NCI-H146 treated with DMSO at 0.1 percent for 48 hours (cell line): ENCODE data around the gene PRKAR1B.

Experiments
- DNase-seq: peaks from one replicate; lab custom pipeline; 2025; ENCODE audit not compliant: unreplicated experiment; lab: John Stamatoyannopoulos, UW

Gene PRKAR1B

DNA sequence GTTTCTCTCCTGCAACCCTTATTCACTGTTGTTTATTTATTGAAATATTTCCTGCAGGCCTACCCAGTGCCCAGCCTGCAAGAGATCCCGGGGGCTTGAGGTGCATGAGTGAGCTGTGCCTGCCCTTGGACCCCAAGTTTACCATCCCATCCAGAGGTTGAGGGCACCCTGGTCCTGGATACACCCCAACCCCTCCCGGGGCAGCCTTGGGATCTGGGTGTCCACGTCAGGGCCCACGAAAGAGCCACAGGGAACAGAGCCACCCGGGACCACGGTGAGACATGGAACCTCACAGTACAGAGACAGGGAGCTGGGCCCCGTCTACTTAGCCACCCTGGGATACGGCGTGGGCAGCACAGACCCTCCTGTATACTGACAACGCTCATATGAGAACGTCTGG is 178.7 kb downstream of the PRKAR1B start:
- no peak for DNase-seq

DNA sequence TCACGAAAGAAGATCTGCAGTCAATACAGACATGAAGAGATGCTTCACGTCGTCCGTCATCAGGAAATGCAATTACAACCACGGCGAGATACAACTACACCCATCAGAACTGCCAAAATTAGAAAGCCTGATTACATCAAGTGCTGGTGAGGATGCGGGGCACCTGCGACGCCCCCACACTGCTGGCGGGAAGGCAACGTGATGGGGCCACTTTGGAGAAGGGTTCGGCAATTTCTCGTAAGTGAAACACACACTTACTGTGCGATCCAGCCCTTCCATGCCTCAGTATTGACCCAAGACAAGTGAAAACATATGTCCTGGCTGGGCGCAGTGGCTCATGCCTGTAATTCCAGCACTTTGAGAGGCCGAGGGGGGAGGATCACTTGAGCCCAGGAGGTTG is 181.6 kb downstream of the PRKAR1B start:
- DNase-seq, result no peak

DNA sequence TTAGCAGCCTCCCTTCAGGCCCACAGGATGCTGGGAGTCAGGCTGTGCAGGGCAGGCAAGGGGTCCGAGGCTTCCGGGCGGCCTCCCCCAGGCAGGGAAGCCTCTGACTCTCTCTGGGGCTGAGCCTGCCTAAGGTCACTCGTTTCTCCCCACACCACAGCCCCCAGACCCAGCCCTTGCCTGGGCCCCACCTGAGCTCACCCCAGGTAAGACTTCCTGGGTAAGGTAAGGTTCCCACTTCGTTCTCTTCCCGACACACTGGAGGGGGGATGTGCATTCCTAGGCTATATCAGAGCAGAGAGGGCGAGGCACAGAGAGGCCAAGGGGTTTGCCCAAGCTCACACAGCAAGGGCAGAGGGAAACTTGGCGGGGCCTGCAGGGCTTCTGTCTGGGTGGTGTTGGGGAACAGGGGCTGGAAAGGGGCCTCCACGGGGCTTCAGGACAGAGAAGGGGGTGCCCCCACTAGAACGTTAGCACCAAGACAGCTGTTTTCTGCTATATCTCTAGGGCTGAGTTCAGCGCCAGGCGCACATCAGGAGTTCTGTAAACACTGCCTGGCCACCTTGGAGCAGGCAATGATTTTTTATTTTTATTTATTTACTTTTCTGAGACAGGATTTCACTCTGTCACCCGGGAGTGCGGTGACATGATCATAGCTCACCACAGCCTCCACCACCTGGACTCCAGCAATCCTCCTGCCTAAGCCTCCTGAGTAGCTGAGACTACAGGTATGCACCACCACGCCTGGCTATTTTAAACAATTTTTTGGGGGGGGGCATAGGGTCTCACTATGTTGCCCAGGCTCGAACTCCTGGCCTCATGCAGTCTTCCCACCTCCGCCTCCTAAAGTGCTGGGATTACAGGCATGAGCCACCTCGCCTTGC is 182.5 kb downstream of the PRKAR1B start:
- no peak for DNase-seq

DNA sequence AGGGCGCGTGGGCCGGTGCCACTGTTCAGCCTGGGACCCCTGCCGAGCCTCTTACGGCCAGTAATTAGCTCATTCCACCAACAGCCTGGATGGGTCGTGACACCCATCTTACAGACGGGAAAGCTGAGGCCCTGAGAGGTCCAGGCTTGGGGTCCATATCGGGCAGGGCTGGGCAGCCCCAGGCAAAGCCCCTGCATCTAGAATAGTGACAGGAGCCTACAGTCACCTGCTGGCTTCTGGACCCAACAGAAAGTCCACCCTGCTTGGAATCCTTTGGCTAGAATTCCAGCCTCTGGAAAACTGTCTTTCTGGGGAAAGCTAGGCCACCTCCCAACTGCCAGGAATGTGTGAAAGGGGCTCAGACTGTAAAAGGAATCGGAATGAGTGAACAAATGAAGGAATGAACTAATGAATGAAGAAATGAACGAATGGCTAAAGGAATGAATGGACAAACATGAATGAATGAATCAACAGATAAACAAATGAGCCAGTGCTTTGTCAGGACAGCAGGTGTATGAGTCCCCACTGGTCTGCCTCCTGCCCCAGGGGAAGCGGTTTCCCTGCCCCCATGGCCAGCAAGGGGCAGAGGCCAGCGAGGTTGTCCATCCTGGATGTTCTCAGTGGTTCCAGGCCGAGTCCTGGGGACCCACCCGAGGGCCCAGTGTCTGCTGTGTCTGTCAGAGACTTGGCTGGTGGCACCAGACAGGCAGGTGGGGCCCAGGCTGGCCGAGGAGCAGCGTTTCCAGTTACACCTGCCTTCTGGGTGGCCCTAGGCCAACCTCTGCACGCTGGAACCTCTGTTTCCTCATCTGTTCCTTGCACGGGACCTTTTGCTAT is 183.4 kb downstream of the PRKAR1B start:
- no peak for DNase-seq

DNA sequence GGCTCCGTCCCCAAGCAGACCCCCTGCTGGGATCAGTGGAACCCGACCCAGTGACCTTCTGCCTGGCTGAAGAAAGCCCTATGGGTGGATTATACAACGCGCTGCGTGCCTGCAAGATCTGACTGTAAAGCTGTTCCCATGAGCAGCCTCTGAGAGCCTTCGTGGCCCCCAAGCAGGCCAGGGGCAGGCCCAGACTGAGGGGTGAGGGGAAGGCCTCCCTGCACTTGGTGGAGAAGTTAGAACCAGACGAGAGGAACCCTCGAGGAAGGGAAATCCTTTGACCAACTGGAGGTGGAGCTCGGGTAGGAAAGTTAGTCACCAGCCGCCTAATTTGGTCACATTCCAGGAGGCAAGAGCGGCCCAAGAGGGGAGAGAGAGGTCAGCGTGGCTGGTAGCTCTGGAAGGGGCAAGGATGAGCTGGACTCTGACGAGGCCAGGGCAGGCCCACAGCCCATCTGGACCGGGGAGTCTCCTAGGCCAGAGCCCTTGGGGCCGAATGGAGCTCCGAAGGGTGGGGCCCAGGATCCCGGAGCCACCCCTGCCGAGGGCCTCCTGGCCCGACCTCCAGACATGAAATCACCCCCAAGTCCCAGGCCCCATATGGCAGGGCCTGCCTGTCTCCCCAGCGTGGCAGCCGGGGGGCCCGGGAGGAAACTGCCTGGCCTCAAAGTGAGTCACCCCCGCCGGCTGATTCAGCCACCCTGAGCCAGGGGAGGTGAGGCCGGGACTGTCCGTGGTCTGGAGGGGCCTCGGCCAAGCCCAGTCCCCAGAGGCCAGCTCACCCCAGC is 184.2 kb downstream of the PRKAR1B start:
- DNase-seq, result no peak

DNA sequence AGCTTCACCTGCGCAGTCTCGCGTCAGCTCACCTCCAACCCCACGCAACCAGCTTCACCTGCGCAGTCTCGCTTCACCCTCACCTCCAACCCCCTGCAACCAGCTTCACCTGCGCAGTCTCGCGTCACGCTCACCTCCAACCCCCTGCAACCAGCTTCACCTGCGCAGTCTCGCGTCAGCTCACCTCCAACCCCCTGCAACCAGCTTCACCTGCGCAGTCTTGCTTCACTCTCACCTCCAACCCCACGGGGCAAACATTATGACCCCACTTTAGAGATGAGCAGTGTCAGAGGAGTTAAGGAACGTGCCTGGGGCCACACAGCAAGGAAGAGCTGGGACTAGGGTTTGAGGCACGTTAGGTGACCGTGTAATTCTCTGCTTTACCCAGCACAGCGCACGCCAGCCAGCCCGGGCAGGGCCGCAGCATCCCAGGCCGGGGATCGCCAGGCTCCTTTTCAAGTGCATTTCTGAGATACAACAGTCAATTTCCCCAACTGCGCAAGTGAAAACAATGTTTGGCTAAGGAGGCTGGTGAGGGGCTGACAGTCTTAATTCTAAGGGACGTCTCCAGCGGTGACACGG is 184.9 kb downstream of the PRKAR1B start:
- no peak for DNase-seq

DNA sequence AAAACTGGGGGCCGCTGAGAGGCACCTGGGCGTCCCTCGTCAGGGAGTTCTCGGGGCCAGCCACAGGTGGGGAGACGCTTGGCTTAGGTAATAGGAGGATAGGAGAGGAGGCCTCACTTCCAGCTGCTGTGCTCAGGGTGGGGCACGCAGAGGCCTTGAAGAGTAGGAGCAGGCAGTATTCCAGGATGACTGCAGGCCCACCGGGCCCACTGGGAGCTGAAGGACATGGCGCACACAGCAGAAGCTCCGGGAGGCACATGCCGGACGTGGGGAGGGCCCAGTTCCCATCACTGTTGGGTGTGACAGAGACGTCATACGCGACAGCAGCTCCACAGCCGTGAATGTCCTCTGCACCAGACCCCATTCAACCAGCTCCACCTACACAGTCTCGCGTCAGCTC is 185.4 kb downstream of the PRKAR1B start:
- no peak for DNase-seq

DNA sequence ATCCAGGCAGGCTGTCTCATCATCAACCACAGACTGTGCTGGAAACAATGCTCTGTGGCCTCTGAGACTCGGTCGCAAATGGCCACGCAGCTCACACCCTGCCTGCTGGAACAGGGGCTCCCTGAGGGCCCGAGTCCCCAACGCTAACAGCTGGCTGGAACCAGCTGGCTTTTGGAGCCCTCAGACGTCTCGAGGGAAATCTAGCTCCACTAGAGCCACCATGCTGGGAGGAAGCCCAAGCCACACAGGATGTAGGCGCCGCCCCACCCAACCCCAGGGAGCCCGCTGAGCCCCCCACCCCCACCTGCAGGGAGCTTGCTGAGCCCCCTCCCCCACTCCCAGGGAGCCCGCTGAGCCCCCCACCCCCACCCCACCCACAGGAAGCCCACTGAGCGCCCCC is 186.1 kb downstream of the PRKAR1B start:
- no peak for DNase-seq

DNA sequence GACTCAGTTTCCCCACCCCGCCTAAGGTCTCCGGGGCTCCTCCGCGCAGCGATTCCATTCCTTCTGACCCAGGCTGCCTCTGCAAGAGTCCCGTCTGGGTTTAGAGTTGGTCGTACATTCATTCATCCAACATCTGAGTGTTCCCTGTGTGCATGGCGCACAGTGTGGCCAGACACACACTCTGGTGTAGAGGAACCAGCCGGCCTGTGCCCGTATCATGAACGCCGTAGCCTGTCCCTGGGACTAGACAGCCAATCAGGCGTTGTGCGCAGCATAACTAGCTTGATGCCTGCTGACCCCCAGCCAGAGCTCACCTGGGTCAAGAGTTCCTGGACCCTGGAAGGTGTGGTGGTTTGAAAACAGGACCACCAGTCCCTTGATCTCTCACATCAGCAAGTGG is 186.5 kb downstream of the PRKAR1B start:
- no peak for DNase-seq

DNA sequence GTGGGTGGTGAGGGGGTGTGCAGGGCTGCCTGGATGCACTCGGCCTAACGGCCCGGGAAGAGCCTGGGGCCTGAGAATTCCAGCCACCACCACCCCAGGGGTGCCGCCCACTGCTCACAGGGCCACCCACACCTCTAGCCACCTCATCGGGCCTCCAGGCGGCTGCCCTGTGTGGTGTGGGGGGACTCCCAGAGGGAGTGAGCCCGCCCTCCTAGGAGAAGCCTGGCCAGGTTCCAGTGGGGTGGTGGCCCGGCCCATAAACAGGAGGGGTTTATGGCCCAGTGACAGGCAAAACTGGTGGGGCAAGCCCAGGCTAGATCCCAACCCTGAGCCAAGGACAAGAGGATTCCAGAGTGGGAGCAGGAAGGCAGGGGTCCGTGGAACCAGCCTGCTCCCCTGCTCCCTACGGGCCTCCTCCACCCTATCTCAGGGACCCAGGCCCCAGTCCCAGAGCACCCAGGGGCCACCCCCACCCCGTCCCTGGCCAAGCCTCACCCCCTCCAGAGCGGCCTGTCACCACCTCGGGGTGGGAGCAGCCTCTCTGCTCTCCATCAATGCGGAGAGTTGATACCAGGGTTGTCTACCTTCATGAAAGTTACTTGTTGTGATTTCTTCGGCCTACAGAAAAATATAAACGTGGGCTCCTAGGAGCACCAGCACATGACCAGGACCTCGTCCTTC is 187.2 kb downstream of the PRKAR1B start:
- no peak for DNase-seq

DNA sequence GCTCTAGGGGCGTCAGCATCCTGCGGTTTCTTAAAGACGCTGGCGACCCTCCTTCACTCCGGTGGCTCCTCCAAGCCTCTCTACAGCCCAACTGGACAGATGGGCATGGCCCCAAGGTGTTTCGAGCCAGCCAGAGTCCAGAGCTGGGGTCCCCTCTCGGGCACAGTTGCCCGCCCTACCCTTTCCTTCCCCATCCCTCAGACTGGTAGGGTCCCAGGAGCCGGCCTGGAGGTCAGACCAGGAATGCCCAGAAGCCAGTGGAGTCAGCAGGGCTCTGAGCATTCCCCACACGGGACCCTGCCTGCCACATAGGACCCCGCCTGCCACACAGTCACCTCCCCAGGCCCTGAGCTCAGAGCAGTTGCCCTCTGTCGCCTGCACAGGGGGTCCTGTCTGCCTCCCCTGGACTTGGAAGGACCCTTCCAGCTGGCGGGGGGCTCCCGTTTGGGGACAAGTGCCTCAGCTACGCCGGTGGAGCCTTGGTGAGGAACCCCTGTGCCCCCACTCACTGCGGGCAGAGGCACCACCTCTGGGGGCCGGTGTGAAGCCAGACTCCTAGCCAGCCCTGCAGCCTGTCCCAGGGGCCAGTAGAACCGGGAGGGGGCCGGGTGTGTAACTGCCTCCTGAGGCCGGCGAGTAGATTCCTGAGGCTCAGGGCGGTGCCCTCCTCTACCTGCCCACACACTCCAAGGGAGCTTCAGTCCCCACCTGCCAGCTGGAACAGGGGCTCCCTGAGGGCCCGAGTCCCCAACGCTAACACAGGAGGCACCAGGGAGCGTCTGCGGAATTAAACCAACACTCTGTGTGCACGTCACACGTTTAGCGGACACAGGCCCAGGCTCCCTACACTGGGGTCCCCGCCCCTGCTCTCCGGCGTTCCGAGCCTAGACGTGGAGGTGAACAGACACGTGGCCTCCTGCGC is 188.1 kb downstream of the PRKAR1B start:
- no peak for DNase-seq

DNA sequence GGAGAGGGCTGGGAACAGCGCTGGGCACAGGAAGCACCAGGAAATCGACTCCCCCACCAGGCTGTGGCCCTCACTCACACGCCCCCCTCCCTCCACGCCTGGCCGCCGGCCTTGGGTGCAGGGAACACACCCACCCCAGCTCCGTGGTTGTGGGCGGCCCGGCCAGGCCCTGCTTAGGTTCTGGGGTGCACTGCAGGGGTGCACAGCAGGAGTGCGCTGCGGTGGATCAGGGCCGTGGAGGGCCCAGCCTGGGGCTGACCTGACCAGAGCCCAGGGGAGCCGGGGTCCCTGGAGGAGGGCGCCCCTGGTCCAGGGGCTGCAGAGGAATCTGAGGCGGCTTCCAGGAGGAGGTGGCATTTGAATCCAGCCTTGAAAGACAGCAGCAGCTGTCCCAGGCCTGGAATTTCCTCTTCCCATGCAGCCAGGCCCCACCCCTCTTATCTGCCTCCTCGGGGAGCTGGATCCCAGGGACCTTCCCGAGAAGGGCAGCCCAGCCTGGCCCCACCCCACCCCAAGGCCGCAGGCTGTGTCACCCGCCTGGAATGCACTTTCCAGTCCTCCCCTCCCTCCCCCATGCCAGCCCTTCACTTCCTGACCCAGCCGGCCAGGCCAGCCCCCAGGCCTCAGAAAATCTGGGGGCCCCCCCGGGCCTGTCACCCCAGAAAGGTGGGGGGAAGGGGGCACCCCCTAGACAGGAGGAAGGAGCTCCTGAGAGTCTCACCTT is 189.0 kb downstream of the PRKAR1B start:
- DNase-seq, result no peak

DNA sequence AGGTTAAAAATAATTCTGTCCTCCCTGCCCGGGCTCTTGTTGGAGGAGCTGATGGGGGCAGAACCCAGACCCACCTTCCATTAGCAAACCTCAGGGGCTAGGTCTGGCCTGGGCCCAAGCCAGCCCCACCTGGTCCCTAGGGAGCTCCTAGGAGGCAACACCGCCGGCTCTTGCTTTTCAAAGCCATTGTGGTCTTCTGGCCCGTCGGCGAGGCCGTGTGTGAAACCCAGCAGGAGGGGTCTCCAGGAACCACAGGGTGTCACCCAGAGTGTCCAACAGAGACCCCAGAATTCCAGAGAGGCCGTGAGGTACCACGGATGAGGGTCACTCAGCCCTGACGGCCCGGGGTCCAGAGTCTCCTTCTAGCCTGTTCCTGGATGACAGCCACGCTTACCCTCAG is 190.8 kb downstream of the PRKAR1B start:
- DNase-seq, result no peak

DNA sequence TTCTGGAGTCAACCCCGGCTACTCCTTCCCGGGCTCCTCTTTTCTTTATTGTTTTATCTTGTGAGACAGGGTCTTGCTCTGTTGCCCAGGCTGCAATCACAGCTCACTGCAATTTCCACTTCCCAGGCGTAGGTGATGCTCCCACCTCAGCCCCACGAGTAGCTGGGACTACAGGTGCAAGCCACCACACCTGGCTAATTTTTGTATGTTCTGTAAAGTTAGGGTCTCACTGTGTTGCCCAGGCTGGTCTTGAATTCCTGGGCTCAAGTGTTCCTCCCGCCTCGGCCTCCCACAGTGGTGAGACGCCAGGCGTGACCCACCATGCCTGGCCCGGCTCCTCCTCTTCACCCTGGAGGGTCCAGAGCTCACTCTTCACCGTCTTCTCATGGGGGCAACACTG is 192.1 kb downstream of the PRKAR1B start:
- DNase-seq, result no peak

DNA sequence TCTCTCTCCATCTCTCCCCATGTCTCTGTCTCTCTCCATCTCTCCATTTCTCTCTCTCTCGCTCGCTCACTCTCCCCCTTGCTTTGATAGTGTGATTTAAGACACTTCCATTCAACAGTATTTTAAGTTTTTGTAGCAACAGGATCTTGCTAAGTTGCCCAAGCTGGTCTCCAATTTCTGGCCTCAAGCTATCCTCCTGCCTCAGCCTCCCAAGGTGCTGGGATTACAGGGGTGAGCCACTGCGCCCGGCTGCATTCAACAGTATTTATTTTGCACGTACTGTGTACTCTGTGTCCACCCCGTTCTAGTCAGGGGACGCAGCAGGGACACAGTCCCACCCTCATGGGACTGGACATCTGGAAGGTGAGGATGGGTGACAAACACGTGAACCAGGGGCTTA is 193.0 kb downstream of the PRKAR1B start:
- no peak for DNase-seq

DNA sequence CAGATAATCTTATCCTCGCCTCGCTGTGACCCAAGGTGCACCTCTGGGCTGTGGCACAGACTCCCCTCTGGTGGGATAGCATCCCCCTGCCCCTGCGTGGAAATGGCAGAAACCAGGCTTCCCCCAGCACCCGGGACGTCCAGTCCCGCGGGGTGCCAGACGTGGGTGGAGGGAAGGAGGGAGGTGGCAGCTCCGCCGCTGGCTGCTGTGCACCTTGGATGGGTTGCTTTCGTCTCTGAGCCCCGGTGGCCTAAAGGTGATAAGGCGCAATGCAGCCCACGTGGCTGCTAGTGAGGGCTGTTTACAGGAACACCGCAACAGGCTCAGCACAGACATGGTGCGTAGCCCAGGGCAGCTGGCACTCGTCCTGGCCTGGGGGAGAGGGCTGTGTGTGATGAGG is 193.8 kb downstream of the PRKAR1B start:
- no peak for DNase-seq

DNA sequence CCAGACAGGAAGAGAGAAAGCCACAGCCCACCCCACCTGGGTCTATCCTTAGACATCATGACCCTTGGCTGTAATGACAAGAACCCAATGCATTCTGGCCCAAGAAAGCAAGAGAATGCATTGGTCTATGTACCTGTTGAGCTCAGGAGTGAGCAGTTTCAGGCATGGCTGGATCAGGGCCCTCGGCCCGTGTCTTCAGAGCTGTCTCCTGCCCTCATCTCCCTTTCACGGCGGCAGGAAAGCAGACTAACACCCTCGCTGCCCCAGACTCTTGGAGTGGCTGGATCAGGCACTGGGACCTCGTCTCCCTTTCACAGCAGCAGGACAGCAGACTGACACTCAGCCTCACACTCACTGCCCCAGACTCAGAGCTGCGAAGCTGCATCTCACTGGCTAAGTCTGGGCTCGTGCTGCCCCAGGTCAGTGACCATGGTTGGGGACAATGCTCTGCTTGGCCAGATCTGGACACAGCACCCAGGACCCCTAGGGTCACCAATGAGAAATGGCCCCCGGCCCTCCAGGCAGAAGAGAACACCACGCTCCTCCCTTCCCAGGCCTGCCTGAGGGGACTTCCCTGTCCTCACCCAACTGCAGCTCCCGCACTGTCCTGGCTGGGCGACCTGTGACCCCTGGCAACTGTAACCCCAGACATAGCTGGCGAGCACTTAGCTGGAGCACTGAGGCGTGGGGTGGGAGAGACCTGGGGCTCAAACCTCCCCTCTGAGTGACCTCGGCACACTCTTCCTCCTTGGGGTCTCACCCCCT is 194.5 kb downstream of the PRKAR1B start:
- no peak for DNase-seq

DNA sequence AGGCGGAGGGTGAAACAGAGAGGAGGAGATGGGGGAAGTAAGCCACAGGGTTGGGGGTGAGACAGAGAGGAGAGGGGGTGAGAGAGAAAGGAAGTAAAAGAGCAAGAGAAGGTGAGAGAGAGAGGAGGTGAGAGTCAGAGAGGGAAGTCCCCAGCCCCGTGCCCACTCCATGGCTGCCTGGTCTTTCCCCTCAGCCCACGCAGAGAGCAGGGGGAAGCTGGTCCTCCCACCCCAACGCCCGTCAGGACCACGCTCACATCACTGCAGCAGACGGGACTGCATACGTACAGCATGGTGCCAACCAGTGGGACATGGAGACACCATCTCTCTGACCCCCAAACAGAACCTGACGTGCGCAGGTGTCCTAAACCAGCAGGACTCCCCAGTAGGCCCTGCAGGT is 195.3 kb downstream of the PRKAR1B start:
- DNase-seq, result no peak
